HFFc6 (cell line): ENCODE results near the gene GPR32. TPM values are rescaled to one million over a fixed set of nuclear protein-coding genes. Genes with fewer than 3 reads are reported as not detected.

Experiments used
- DNase-seq: peaks from one replicate; pipeline ENCODE4 v3.0.0-alpha.2; 2018
- H3K27ac Mint-ChIP-seq: 2 replicates; pipeline ENCODE4 v1.8.0; 2020; ENCODE audit warnings: mild to moderate bottlenecking, mixed read lengths
- H3K27me3 Mint-ChIP-seq: 2 replicates; pipeline ENCODE4 v1.8.0; 2021; ENCODE audit warnings: mild to moderate bottlenecking, moderate library complexity, mixed read lengths; ENCODE audit not compliant: insufficient read depth
- H3K36me3 Mint-ChIP-seq: 2 replicates; pipeline ENCODE4 v1.8.0; 2021; ENCODE audit warnings: low read depth, mixed read lengths
- H3K4me1 Mint-ChIP-seq: 2 replicates; pipeline ENCODE4 v1.8.0; 2020; ENCODE audit warnings: low read depth, mixed read lengths
- H3K4me3 Mint-ChIP-seq: 2 replicates; pipeline ENCODE4 v1.8.0; 2020; ENCODE audit warnings: mild to moderate bottlenecking, moderate library complexity, mixed read lengths
- H3K9me3 Mint-ChIP-seq: 2 replicates; pipeline ENCODE4 v1.8.0; 2020; ENCODE audit warnings: mild to moderate bottlenecking, mixed read lengths
- CTCF ChIP-seq: fragments of 200-600 bp; sonication (generic); IDR thresholded peaks from 2 replicates; pipeline ENCODE4 v1.5.0; 2021; ENCODE audit warnings: antibody characterized with exemption, mild to moderate bottlenecking
- total RNA-seq, 6 experiments: library from RNA; stranded (reverse); fragmentation: NEBNext Ultra II Directional; extraction: Animal tissue kit (Norgen Biotek cat#: 25700); gene quantifications; 2 replicates in 1 of 6; 3 replicates in 5 of 6; pipeline ENCODE4 v1.2.3, GENCODE V29; 2021

The GPR32 gene
- total RNA-seq, 6 experiments from 2014 or later: not detected

DNA sequence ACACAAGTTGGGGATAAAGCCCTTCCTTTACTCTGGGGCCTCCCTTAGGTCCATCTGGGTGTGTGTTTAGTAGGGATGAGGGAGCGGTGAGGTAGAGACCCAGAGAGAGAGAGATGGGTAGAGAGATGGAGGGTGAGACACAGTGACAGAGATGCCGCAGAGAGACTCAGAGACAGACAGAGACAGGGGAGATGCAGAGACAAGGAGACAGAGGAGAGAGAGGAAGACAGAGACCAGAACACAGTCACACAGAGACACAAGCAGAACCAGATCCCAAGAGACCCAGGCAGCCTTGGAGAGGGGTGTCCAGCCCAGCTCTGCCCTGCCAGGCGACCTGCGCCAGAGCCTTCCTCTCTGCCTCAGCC, 51.0 kb downstream of the GPR32 start:
- peaks cover 51% of the 10 kb centered on the region for H3K27me3 Mint-ChIP-seq
- H3K9me3 Mint-ChIP-seq: no peaks in the 10 kb centered on the region; the same call in 1 of the 2 replicates
- no peak for TF ChIP-seq CTCF
- no peak overlapping the region for H3K4me3 Mint-ChIP-seq
- no peaks in the 10 kb centered on the region for H3K36me3 Mint-ChIP-seq
- no peak for DNase-seq
- peaks cover 7% of the 10 kb centered on the region for H3K4me1 Mint-ChIP-seq
- no peak overlapping the region for H3K27ac Mint-ChIP-seq

Other genes with a start within 250 kb of the GPR32 start
- gene LRRC4B, start 202.0 kb upstream of the GPR32 start, total RNA-seq: under 1 TPM; 0.07 to 0.14 (median 0.08) TPM
- gene SYT3, start 130.6 kb upstream of the GPR32 start, total RNA-seq: not detected
- gene C19orf81, start 121.0 kb upstream of the GPR32 start, total RNA-seq: under 1 TPM in 3 of 6 experiments, not detected in 3; 0.64 to 0.94 (median 0.68) TPM
- gene SHANK1, start 50.7 kb upstream of the GPR32 start, total RNA-seq: 10 to 100 TPM in 4 of 6 experiments, 1 to 10 TPM in 2; 5.4 to 16.7 (median 14.7) TPM
- 100 to 1,000 TPM; 140 to 182 (median 164) TPM for gene CLEC11A, start 47.1 kb upstream of the GPR32 start, total RNA-seq
- not detected for gene ACP4, start 20.0 kb downstream of the GPR32 start, total RNA-seq
- not detected for gene KLK1, start 53.3 kb downstream of the GPR32 start, total RNA-seq
- gene KLK15, start 63.1 kb downstream of the GPR32 start, total RNA-seq: not detected
- not detected for gene KLK3, start 84.5 kb downstream of the GPR32 start, total RNA-seq
- not detected for gene KLK2, start 103.0 kb downstream of the GPR32 start, total RNA-seq
- not detected for gene KLK4, start 140.9 kb downstream of the GPR32 start, total RNA-seq
- not detected for gene KLK5, start 182.6 kb downstream of the GPR32 start, total RNA-seq
- gene KLK6, start 199.1 kb downstream of the GPR32 start, total RNA-seq: not detected
- not detected for gene KLK7, start 213.5 kb downstream of the GPR32 start, total RNA-seq
- not detected for gene KLK8, start 231.1 kb downstream of the GPR32 start, total RNA-seq
- not detected for gene KLK10, start 249.2 kb downstream of the GPR32 start, total RNA-seq